K562 (cell line): ENCODE measurements around the gene MTIF3. TPM values are rescaled to one million over a fixed set of nuclear protein-coding genes. Genes with fewer than 3 reads are reported as not detected.

Source experiments
- C11orf30 ChIP-seq: fragments of 450-650 bp; IDR thresholded peaks from 2 replicates; pipeline ENCODE4 v1.6.1; 2016; ENCODE audit warnings: low read depth, mild to moderate bottlenecking
- CEBPB ChIP-seq: fragments of 450-650 bp; IDR thresholded peaks from 2 replicates; pipeline ENCODE4 v1.6.1; 2016; ENCODE audit warnings: missing genetic modification characterization, missing compliant biosample characterization
- CREM ChIP-seq: IDR thresholded peaks from 2 replicates; pipeline ENCODE4 v1.6.1; 2014; ENCODE audit warnings: antibody characterized with exemption, low read depth
- FOXM1 ChIP-seq, 2 experiments: fragments of 450-650 bp in 1 of 2; sonication (generic) in 1 of 2; formaldehyde crosslinking in 1 of 2; IDR thresholded peaks; 2 replicates each; pipeline versions ENCODE4 v1.6.1 to v1.9.0; 2017 to 2022; ENCODE audit warnings: low read depth in 2 of 2, mild to moderate bottlenecking in 2 of 2, missing genetic modification reagents in 1 of 2, moderate library complexity in 1 of 2
- GABPB1 ChIP-seq: sonication (generic); formaldehyde crosslinking; IDR thresholded peaks from 2 replicates; pipeline ENCODE4 v1.8.0; 2022; ENCODE audit warnings: mild to moderate bottlenecking, missing genetic modification reagents
- MYC ChIP-seq, 2 experiments: fragments of 250-450 bp in 1 of 2; sonication (Bioruptor Pico) in 1 of 2; IDR thresholded peaks; 2 replicates each; pipeline versions ENCODE4 v1.5.1 to v1.6.1; 2012 to 2021; ENCODE audit warnings: low read depth in 2 of 2, borderline replicate concordance in 1 of 2, improper control_type of control experiment in 1 of 2, low read length in 1 of 2, mild to moderate bottlenecking in 1 of 2, moderate library complexity in 1 of 2
- PHF8 ChIP-seq: fragments of 200-600 bp; sonication (generic); IDR thresholded peaks from 2 replicates; pipeline ENCODE4 v1.6.1; 2012; ENCODE audit warnings: mixed run types, mild to moderate bottlenecking, inconsistent platforms, low read length, moderate library complexity, borderline replicate concordance
- SIN3A ChIP-seq, 2 experiments: fragments of 150-350 bp in 1 of 2; IDR thresholded peaks; 2 replicates each; pipeline ENCODE4 v1.6.1; 2011 to 2016; ENCODE audit warnings: borderline replicate concordance in 2 of 2, low read depth in 2 of 2, low read length in 2 of 2, mild to moderate bottlenecking in 2 of 2, moderate library complexity in 2 of 2; ENCODE audit not compliant: control insufficient read depth in 1 of 2
- SNRNP70 ChIP-seq: fragments of 200-400 bp; formaldehyde crosslinking; optimal IDR thresholded peaks from 2 replicates; pipeline ENCODE3; 2017; ENCODE audit warnings: low read depth, low read length
- TFAP4 ChIP-seq: sonication (generic); formaldehyde crosslinking; IDR thresholded peaks from 2 replicates; pipeline ENCODE4 v1.8.0; 2022; ENCODE audit warnings: missing genetic modification reagents, mild to moderate bottlenecking, moderate library complexity, borderline replicate concordance
- ZNF644 ChIP-seq: fragments of 200-800 bp; sonication (Bioruptor generic); IDR thresholded peaks from 2 replicates; pipeline ENCODE4 v1.6.1; 2016; ENCODE audit warnings: low read depth, missing genetic modification characterization, missing compliant biosample characterization
- polyA plus RNA-seq, 8 experiments: library from polyadenylated mRNA; depleted of rRNA in 4 of 8; stranded (reverse) in 5 of 8; unstranded in 3 of 8; fragments of >200 nt; fragmentation: Nextera tagmentation in 2 of 8; fragmentation: Illumina TruSeq in 1 of 8; extraction: Ambion mirVana in 2 of 8; extraction: Trizol in 1 of 8; gene quantifications; 2 replicates each; pipeline versions ENCODE4 v1.2.1 to v1.2.3, GENCODE V29; 2011 to 2014; ENCODE audit warnings: inconsistent platforms in 1 of 8, missing spikeins in 1 of 8
- total RNA-seq, 7 experiments: library from RNA; depleted of rRNA in 6 of 7; stranded (reverse); fragments of >200 nt in 6 of 7; fragmentation: Illumina TruSeq in 2 of 7; extraction: Trizol in 2 of 7; gene quantifications; 2 replicates each; pipeline versions ENCODE4 v1.2.1 to v1.2.3, GENCODE V29; 2011 to 2021; ENCODE audit warnings: low replicate concordance in 1 of 7
- TF ChIP-seq, protein P1 (sequence below): sonication (generic); formaldehyde crosslinking; IDR thresholded peaks from 2 replicates; pipeline ENCODE4 v1.4.0; 2020; ENCODE audit warnings: mild to moderate bottlenecking, missing genetic modification reagents
- TF ChIP-seq, protein P2 (sequence below): fragments of 450-650 bp; formaldehyde crosslinking; IDR thresholded peaks from 2 replicates; pipeline ENCODE4 v1.4.0; 2022; ENCODE audit warnings: mild to moderate bottlenecking, moderate library complexity
- TF ChIP-seq, protein P3 (sequence below): fragments of 250-450 bp; sonication (Bioruptor Pico); IDR thresholded peaks from 2 replicates; pipeline ENCODE4 v1.4.0; 2020; ENCODE audit warnings: mild to moderate bottlenecking
- TF ChIP-seq, protein P4 (sequence below): fragments of 450-650 bp; conservative IDR thresholded peaks from 2 replicates; pipeline ENCODE4 v1.6.1; 2016; ENCODE audit warnings: missing genetic modification characterization, low read depth, mild to moderate bottlenecking, control low read depth, missing compliant biosample characterization

Gene MTIF3
- total and polyA plus RNA-seq, 9 of the 15 experiments (the other 6 are each of a cell fraction or from before 2014, with no cell fraction given) = 23.5 to 73.6 (median 45.2) TPM

DNA sequence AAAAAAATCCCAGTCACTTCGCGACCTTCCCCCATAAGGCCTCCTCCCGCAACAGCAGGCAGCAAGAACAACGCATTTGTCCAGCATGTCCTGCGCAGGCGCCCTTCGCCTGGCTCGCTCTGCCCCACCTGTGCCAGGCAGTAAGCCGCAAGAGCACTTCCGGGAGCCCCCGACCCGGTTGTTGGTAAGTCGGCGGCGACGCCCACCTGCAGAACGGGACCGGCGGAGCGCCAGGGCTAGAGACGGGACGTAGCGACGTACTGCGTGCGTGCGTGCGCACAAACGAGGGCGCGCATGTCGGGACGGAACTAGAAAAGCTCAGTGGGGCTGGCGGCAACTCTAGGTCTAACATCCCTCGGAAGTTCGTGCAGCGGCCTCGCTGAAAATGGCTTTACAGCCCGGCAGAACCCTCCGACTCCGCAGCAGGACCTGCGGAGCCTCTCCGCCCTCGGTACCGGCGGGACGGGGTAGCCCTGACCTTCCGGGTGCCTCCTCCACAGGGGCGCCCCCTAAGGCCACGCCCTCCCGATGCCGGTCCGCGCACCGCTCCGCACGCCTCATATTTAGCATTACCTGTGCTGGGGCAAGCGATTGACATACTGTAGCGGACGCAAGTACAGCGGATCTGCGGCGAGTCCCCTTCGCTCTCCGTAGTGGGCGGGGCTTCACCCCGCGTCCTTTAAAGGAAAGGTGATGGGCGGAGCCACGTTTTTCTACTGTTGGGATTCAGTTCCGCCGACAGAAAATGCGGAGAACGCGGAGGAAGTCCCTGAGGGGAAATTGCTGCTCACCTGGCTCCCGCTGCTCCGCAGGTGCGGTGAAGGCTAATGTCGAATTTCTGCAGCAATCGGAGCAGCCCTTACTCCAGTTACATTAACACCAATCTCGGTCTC, at the start of gene MTIF3 (continued):
- TF ChIP-seq, protein P1, sequence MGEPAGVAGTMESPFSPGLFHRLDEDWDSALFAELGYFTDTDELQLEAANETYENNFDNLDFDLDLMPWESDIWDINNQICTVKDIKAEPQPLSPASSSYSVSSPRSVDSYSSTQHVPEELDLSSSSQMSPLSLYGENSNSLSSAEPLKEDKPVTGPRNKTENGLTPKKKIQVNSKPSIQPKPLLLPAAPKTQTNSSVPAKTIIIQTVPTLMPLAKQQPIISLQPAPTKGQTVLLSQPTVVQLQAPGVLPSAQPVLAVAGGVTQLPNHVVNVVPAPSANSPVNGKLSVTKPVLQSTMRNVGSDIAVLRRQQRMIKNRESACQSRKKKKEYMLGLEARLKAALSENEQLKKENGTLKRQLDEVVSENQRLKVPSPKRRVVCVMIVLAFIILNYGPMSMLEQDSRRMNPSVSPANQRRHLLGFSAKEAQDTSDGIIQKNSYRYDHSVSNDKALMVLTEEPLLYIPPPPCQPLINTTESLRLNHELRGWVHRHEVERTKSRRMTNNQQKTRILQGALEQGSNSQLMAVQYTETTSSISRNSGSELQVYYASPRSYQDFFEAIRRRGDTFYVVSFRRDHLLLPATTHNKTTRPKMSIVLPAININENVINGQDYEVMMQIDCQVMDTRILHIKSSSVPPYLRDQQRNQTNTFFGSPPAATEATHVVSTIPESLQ (CRISPR knock-in tag) = peak; percentile 76; the same call in 1 of the 2 replicates
- TF ChIP-seq SIN3A (IDR thresholded peaks at IDR 0.05; ENCODE audit: borderline replicate concordance in 2 of 2, control insufficient read depth in 1 of 2, low read depth in 2 of 2, low read length in 2 of 2) (peak in 1 of 2 experiments; percentile 20; a peak in 1 of 4 replicates), ZNF644 (tag) (no peak), SNRNP70 (no peak), TFAP4 (CRISPR knock-in tag) (peak; percentile 40; the same call in 1 of the 2 replicates), C11orf30 (peak; percentile 30; the same call in 1 of the 2 replicates), FOXM1 (IDR thresholded peaks at IDR 0.05; ENCODE audit: low read depth) (peak; percentile 31; the same call in 1 of the 2 replicates), FOXM1 (CRISPR knock-in tag; IDR thresholded peaks at IDR 0.05; ENCODE audit: low read depth) (no peak), CEBPB (no peak), PHF8 (peak; percentile 92), MYC (IDR thresholded peaks at IDR 0.05; ENCODE audit: low read depth, low read length) (peak; percentile 82), MYC (CRISPR knock-in tag; IDR thresholded peaks at IDR 0.05; ENCODE audit: borderline replicate concordance, low read depth) (peak; percentile 38; the same call in 1 of the 2 replicates), GABPB1 (peak; percentile 59), CREM (peak; percentile 59)
- TF ChIP-seq, protein P2, sequence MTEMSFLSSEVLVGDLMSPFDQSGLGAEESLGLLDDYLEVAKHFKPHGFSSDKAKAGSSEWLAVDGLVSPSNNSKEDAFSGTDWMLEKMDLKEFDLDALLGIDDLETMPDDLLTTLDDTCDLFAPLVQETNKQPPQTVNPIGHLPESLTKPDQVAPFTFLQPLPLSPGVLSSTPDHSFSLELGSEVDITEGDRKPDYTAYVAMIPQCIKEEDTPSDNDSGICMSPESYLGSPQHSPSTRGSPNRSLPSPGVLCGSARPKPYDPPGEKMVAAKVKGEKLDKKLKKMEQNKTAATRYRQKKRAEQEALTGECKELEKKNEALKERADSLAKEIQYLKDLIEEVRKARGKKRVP (CRISPR knock-in tag) = no peak
- TF ChIP-seq, protein P3, sequence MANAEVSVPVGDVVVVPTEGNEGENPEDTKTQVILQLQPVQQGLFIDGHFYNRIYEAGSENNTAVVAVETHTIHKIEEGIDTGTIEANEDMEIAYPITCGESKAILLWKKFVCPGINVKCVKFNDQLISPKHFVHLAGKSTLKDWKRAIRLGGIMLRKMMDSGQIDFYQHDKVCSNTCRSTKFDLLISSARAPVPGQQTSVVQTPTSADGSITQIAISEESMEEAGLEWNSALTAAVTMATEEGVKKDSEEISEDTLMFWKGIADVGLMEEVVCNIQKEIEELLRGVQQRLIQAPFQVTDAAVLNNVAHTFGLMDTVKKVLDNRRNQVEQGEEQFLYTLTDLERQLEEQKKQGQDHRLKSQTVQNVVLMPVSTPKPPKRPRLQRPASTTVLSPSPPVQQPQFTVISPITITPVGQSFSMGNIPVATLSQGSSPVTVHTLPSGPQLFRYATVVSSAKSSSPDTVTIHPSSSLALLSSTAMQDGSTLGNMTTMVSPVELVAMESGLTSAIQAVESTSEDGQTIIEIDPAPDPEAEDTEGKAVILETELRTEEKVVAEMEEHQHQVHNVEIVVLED (CRISPR knock-in tag) = peak; percentile 97
- TF ChIP-seq, protein P4, sequence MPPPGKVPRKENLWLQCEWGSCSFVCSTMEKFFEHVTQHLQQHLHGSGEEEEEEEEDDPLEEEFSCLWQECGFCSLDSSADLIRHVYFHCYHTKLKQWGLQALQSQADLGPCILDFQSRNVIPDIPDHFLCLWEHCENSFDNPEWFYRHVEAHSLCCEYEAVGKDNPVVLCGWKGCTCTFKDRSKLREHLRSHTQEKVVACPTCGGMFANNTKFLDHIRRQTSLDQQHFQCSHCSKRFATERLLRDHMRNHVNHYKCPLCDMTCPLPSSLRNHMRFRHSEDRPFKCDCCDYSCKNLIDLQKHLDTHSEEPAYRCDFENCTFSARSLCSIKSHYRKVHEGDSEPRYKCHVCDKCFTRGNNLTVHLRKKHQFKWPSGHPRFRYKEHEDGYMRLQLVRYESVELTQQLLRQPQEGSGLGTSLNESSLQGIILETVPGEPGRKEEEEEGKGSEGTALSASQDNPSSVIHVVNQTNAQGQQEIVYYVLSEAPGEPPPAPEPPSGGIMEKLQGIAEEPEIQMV (tag) = peak; percentile 78
